Measurements from ENCODE around the gene KCNA4.

Gene KCNA4

DNA sequence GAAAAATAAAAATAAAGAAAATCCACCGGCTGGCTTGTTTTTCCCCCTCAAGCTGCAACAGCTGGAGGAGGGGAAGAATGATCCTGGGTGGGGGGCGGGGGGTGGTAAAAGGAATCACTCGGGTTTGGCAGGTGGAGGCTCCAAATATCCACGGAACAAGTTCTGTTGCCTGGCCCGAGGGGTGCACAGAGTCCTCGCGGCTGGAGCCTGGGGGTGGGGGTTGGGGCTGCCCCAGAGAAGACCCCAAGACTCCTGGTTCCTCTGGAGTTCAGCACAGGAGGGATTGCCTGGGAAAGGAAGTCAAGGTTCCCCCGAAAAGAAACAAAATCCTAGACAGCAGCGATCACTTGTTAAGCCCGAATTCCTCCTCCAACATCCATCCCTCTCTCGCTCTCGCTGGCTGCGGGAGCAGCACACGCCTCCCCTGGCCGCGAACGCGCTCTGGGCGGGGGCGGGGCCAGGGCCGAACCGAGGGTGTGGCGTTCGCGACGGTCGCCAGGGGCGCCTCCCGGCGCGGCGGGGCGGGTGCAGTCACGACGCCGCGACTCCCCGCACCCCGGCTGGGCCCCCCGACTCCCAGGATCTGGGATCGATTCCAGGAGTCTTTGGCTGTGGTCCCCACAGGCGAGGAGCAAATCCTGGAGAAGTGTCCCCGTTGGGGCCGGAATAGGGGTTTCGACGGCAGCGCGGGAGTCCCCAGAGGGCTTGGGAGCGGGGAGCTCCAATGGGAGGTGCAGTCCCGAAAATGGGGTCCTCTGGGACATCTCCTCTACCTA is at the start of gene KCNA4:
TSS of gene KCNA4 (minus strand) at position 443 of the 776 bp plus-strand sequence. CDS start 4,352 bp downstream, outside the sequence.
- Histone ChIP-seq H3K27me3 (peaks cover 64% of the 10 kb centered on the region), H3K4me1 (ENCODE audit: control insufficient read depth in 1 of 2, insufficient read depth in 1 of 2, low read depth in 1 of 2, low read length in 1 of 2) (no peaks in the 10 kb centered on the region), H3K36me3 (no peaks in the 10 kb centered on the region), H3K4me3 (ENCODE audit: low read depth in 1 of 2, low read length in 1 of 2) (no peak within 1 kb of the TSS), H3K27ac (no peak within 1 kb of the TSS), H3K9me3 (no peaks in the 10 kb centered on the region)
- TF ChIP-seq CTCF (IDR thresholded peaks at IDR 0.05), result no peak

DNA sequence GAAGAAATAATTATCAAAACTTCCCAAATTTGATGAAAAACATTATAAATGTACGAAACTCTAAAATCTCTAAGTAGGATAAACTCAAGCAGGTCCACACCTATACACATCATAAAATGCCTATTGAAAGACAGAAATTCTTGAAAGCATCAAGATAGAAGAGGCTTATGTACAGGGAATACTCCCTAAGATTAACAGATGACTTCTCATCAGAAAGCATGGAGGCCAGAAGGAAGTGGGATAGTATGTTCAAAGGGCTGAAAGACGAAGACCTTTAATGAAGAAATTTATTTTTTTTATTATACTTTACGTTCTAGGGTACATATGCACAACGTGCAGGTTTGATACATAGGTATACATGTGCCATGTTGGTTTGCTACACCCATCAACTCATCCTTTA is 45.3 kb upstream of the KCNA4 start:
- Histone ChIP-seq H3K4me3 (ENCODE audit: low read depth in 1 of 2, low read length in 1 of 2) (no peak overlapping the region), H3K27me3 (no peaks in the 10 kb centered on the region), H3K27ac (no peak overlapping the region), H3K4me1 (ENCODE audit: control insufficient read depth in 1 of 2, insufficient read depth in 1 of 2, low read depth in 1 of 2, low read length in 1 of 2) (no peaks in the 10 kb centered on the region), H3K36me3 (no peaks in the 10 kb centered on the region), H3K9me3 (no peaks in the 10 kb centered on the region)
- TF ChIP-seq CTCF (IDR thresholded peaks at IDR 0.05), result no peak

- Histone ChIP-seq H3K4me1 (ENCODE audit: control insufficient read depth in 1 of 2, insufficient read depth in 1 of 2, low read depth in 1 of 2, low read length in 1 of 2) (no peaks in the 10 kb centered on the region), H3K36me3 (no peaks in the 10 kb centered on the region), H3K9me3 (no peaks in the 10 kb centered on the region), H3K27ac (no peak overlapping the region), H3K27me3 (no peaks in the 10 kb centered on the region), H3K4me3 (ENCODE audit: low read depth in 1 of 2, low read length in 1 of 2) (no peak overlapping the region)
- TF ChIP-seq CTCF (IDR thresholded peaks at IDR 0.05), result no peak
Observed at GRCh38 chr11:30059172-30059815, 42.5 kb upstream of the KCNA4 start.

GRCh38 chr11:30049214-30049613 is 32.4 kb upstream of the KCNA4 start:
- H3K27me3 ChIP-seq, result no peaks in the 10 kb centered on the region

DNA sequence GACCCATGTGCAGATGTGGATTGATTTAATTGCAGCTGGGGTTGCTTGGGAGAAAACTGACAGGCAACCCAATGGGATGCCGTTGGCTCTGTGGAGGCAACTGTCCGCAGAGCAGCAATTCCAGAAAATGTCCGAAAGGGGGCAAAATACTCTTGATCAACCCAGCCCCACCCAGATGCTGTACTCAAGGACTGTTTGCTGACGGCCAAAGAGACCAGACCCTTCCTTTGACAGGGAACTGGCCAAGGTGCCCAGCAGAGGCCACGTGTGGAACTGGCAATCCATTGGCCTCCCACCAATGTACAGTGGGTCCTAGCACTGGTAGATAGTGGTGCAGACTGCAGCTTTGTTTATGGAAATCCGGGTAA is 29.7 kb upstream of the KCNA4 start:
- H3K9me3 ChIP-seq, result no peaks in the 10 kb centered on the region

More at GRCh38 chr11:30049214-30049613, 32.4 kb upstream of the KCNA4 start:
- TF ChIP-seq CTCF (IDR thresholded peaks at IDR 0.05), result no peak
- H3K9me3 ChIP-seq, result no peaks in the 10 kb centered on the region
- H3K4me3 ChIP-seq (ENCODE audit: low read depth in 1 of 2, low read length in 1 of 2), result no peak overlapping the region
- no peaks in the 10 kb centered on the region for H3K4me1 ChIP-seq (ENCODE audit: control insufficient read depth in 1 of 2, insufficient read depth in 1 of 2, low read depth in 1 of 2, low read length in 1 of 2)
- no peaks in the 10 kb centered on the region for H3K36me3 ChIP-seq
- H3K27ac ChIP-seq, result no peak overlapping the region

More for the DNA sequence above, 29.7 kb upstream of the KCNA4 start:
- TF ChIP-seq CTCF (IDR thresholded peaks at IDR 0.05), result no peak
- no peak overlapping the region for H3K27ac ChIP-seq
- H3K27me3 ChIP-seq, result no peaks in the 10 kb centered on the region
- no peak overlapping the region for H3K4me3 ChIP-seq (ENCODE audit: low read depth in 1 of 2, low read length in 1 of 2)
- no peaks in the 10 kb centered on the region for H3K4me1 ChIP-seq (ENCODE audit: control insufficient read depth in 1 of 2, insufficient read depth in 1 of 2, low read depth in 1 of 2, low read length in 1 of 2)
- H3K36me3 ChIP-seq, result no peaks in the 10 kb centered on the region

Data from neutrophil (primary cell).